Measurements from ENCODE around the gene KLF2.

KLF2 gene

GRCh38 chr19:16370641-16371391 is 46.2 kb downstream of the KLF2 start:
- Histone ChIP-seq H3K27ac (ENCODE audit: low read length) (no peak overlapping the region), H3K9me3 (ENCODE audit: control insufficient read depth, insufficient read depth, low read length) (no peaks in the 10 kb centered on the region), H3K36me3 (ENCODE audit: control insufficient read depth, insufficient read depth, low read length) (peaks cover 10% of the 10 kb centered on the region), H3K4me3 (ENCODE audit: low read length) (no peak overlapping the region), H3K4me1 (ENCODE audit: control insufficient read depth, insufficient read depth, low read length) (peaks cover 2% of the 10 kb centered on the region; the same call in 1 of the 2 replicates), H3K27me3 (ENCODE audit: control insufficient read depth, insufficient read depth, low read length) (no peaks in the 10 kb centered on the region)
- DNase-seq (ENCODE audit: low read depth, low spot score), result no peak
- WGBS (ENCODE audit: insufficient coverage, insufficient read length), result no CpG with 5 or more reads among the region's 15 CpGs

GRCh38 chr19:16371540-16371986 is 46.9 kb downstream of the KLF2 start:
- Histone ChIP-seq H3K36me3 (ENCODE audit: control insufficient read depth, insufficient read depth, low read length) (peaks cover 10% of the 10 kb centered on the region), H3K4me1 (ENCODE audit: control insufficient read depth, insufficient read depth, low read length) (peaks cover under 1% of the 10 kb centered on the region; the same call in 1 of the 2 replicates), H3K27ac (ENCODE audit: low read length) (no peak overlapping the region), H3K9me3 (ENCODE audit: control insufficient read depth, insufficient read depth, low read length) (no peaks in the 10 kb centered on the region), H3K27me3 (ENCODE audit: control insufficient read depth, insufficient read depth, low read length) (no peaks in the 10 kb centered on the region), H3K4me3 (ENCODE audit: low read length) (no peak overlapping the region)
- DNase-seq (ENCODE audit: low read depth, low spot score), result no peak
- WGBS (ENCODE audit: insufficient coverage, insufficient read length), result no CpG with 5 or more reads among the region's 18 CpGs

DNA sequence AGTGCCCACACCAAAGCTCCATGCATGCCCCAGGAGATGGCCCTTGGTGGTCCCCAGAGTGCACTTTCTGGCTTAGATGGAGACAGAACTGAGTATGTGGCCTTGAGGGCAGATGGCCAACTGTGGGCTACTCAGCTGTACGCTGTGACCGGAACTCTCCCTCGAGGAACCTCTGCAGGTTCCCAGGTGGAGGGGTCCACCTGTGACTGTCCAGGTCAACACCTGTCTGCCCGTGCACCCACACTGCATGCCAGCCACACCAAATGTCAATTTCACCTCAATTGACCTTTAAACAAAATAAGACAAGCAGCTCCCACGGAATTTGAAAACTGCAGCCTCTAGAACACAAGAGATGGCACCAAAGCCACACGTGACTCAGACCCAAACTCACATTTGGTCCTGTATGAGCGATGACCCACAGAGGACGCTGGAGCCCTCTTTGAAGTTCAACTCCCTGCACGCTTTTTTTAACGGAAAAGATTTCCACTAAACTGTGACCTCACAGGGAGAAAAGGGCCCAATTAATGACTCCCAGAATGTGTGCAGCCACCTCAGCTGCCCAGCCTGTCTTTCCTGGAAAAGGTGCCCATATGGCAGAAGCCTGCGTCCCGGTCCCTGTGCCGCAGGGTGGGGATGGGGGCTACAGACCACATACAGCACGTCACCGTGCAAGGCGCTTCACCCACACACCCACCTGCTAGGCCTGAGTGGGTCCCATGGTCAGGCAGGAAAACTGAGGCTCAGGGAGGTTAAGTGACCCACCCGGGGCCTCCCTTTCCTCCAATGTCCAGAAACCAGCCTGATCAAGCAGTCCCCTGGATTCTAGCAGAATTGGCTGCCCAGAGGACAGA is 47.7 kb downstream of the KLF2 start:
- peaks cover 10% of the 10 kb centered on the region for H3K36me3 ChIP-seq (ENCODE audit: control insufficient read depth, insufficient read depth, low read length)
- WGBS (ENCODE audit: insufficient coverage, insufficient read length), result no CpG with 5 or more reads among the region's 17 CpGs
- H3K4me3 ChIP-seq (ENCODE audit: low read length), result no peak overlapping the region
- no peaks in the 10 kb centered on the region for H3K4me1 ChIP-seq (ENCODE audit: control insufficient read depth, insufficient read depth, low read length)
- no peak overlapping the region for H3K27ac ChIP-seq (ENCODE audit: low read length)
- no peak for DNase-seq (ENCODE audit: low read depth, low spot score)
- H3K9me3 ChIP-seq (ENCODE audit: control insufficient read depth, insufficient read depth, low read length), result no peaks in the 10 kb centered on the region
- H3K27me3 ChIP-seq (ENCODE audit: control insufficient read depth, insufficient read depth, low read length), result no peaks in the 10 kb centered on the region

DNA sequence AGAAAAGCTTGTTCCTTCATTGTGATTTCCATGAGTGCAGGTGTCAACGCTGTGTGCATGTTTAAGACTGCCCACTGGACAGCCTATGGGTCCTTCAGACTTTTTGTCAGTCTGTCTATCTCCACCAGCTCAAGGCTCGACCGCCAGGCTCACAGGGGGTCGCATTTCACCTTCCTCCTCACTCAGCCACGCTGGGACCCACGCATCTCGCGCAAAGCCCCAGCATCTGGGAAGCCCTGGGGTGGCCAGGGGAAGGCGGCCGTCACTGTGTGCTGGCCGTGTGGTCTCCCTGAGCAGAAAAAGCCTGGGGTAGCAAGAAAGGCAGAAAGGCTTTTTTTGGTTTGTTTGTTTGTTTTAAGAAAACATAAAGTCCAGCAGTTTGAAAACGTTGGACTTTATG is 48.5 kb downstream of the KLF2 start:
- Histone ChIP-seq H3K36me3 (ENCODE audit: control insufficient read depth, insufficient read depth, low read length) (peaks cover 13% of the 10 kb centered on the region), H3K27ac (ENCODE audit: low read length) (no peak overlapping the region), H3K4me3 (ENCODE audit: low read length) (no peak overlapping the region), H3K27me3 (ENCODE audit: control insufficient read depth, insufficient read depth, low read length) (no peaks in the 10 kb centered on the region), H3K9me3 (ENCODE audit: control insufficient read depth, insufficient read depth, low read length) (no peaks in the 10 kb centered on the region), H3K4me1 (ENCODE audit: control insufficient read depth, insufficient read depth, low read length) (no peaks in the 10 kb centered on the region)
- no CpG with 5 or more reads among the region's 12 CpGs for WGBS (ENCODE audit: insufficient coverage, insufficient read length)
- DNase-seq (ENCODE audit: low read depth, low spot score), result no peak

DNA sequence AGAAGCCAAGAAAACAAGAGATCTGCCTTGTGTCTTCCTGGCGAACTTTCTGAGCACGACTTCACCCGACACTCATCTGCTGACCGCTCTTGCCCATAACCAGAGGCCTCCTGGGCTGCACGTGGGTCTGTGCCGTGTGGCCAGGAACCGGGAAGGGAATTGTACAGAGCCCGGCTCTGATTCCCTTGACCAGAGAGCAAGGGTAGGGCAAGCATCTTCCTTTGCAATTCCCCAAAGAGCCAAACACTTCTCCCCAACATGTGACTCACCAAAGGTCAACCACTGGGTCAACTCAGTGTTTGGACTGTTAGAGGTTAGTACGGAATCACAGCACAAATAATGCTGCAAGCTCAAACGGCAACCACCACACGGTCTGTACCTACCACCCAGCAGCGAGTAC is 48.9 kb downstream of the KLF2 start:
- Histone ChIP-seq H3K4me3 (ENCODE audit: low read length) (no peak overlapping the region), H3K36me3 (ENCODE audit: control insufficient read depth, insufficient read depth, low read length) (peaks cover 13% of the 10 kb centered on the region), H3K4me1 (ENCODE audit: control insufficient read depth, insufficient read depth, low read length) (no peaks in the 10 kb centered on the region), H3K9me3 (ENCODE audit: control insufficient read depth, insufficient read depth, low read length) (no peaks in the 10 kb centered on the region), H3K27me3 (ENCODE audit: control insufficient read depth, insufficient read depth, low read length) (no peaks in the 10 kb centered on the region), H3K27ac (ENCODE audit: low read length) (no peak overlapping the region)
- WGBS (ENCODE audit: insufficient coverage, insufficient read length), result no CpG with 5 or more reads among the region's 12 CpGs
- no peak for DNase-seq (ENCODE audit: low read depth, low spot score)

GRCh38 chr19:16373989-16374388 is 49.4 kb downstream of the KLF2 start:
- H3K9me3 ChIP-seq (ENCODE audit: control insufficient read depth, insufficient read depth, low read length), result no peaks in the 10 kb centered on the region
- no peak for DNase-seq (ENCODE audit: low read depth, low spot score)
- H3K27ac ChIP-seq (ENCODE audit: low read length), result no peak overlapping the region
- H3K4me1 ChIP-seq (ENCODE audit: control insufficient read depth, insufficient read depth, low read length), result no peaks in the 10 kb centered on the region
- no peaks in the 10 kb centered on the region for H3K27me3 ChIP-seq (ENCODE audit: control insufficient read depth, insufficient read depth, low read length)
- no CpG with 5 or more reads among the region's 8 CpGs for whole genome bisulfite sequencing (ENCODE audit: insufficient coverage, insufficient read length)
- H3K4me3 ChIP-seq (ENCODE audit: low read length), result no peak overlapping the region
- peaks cover 13% of the 10 kb centered on the region for H3K36me3 ChIP-seq (ENCODE audit: control insufficient read depth, insufficient read depth, low read length)

DNA sequence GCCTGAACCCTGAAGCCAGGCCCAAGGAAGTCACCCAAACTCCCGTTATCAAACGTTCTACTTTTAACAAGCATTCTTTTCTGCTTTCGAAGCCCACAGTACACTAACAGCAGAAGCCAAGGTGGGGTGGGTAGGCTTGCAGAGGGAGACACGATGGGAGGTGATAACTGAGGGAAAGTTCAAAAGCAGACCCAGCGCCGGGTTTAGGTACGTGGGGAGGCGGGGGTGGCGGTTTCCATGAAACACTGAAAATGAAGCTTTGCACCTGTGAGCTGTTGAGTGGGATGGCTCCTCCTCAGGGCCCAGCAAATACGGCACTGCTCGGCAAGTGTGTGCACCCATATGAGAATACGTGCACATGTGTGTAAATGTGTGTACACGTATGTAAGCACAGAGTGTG is 49.8 kb downstream of the KLF2 start:
- H3K27ac ChIP-seq (ENCODE audit: low read length), result no peak overlapping the region
- H3K4me1 ChIP-seq (ENCODE audit: control insufficient read depth, insufficient read depth, low read length), result no peaks in the 10 kb centered on the region
- WGBS (ENCODE audit: insufficient coverage, insufficient read length), result no CpG with 5 or more reads among the region's 13 CpGs

DNA sequence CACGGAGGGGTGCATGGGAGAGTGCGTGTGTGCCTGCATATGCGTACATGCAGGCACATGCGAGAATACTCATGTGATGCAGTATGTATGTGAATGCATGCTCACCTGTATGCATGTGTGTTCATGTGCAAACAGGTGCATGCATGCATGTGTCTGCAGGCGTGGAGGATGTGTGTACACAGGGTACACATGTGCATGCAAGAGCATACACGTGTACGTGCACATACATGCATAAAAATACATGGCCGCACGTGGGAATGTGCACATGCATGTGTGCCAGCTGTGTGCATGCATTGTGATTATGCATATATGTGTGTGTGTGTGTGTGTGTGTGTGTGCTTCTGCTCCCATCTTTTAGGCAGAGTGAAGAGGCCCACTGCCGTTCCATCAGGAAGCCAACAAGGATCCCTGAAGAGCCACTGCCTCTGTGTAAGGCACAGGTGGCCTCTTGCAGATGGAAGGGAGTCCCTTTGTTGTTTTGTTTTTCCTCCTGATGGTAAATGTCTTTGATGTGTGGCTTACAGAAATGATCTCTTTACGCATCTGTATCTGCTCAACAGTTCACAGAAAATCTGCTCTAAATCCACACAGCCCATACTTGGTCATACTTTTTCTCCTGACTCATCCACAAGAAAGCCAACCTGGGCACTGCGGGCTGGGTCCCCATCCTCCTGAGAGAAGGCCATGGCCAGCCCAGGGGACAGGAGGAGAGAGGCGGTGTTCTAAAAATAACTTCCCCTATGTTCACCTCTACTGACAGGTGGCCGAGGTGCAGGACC is 50.7 kb downstream of the KLF2 start:
- peaks cover 13% of the 10 kb centered on the region for H3K36me3 ChIP-seq (ENCODE audit: control insufficient read depth, insufficient read depth, low read length)

More for the DNA sequence above, 49.8 kb downstream of the KLF2 start:
- Histone ChIP-seq H3K4me3 (ENCODE audit: low read length) (no peak overlapping the region), H3K9me3 (ENCODE audit: control insufficient read depth, insufficient read depth, low read length) (no peaks in the 10 kb centered on the region), H3K27me3 (ENCODE audit: control insufficient read depth, insufficient read depth, low read length) (no peaks in the 10 kb centered on the region), H3K36me3 (ENCODE audit: control insufficient read depth, insufficient read depth, low read length) (peaks cover 13% of the 10 kb centered on the region)
- DNase-seq (ENCODE audit: low read depth, low spot score), result no peak

GRCh38 chr19:16375936-16376185 is 51.2 kb downstream of the KLF2 start:
- DNase-seq (ENCODE audit: low read depth, low spot score), result no peak
- Histone ChIP-seq H3K9me3 (ENCODE audit: control insufficient read depth, insufficient read depth, low read length) (no peaks in the 10 kb centered on the region), H3K4me1 (ENCODE audit: control insufficient read depth, insufficient read depth, low read length) (no peaks in the 10 kb centered on the region), H3K4me3 (ENCODE audit: low read length) (no peak overlapping the region), H3K27ac (ENCODE audit: low read length) (no peak overlapping the region), H3K27me3 (ENCODE audit: control insufficient read depth, insufficient read depth, low read length) (no peaks in the 10 kb centered on the region), H3K36me3 (ENCODE audit: control insufficient read depth, insufficient read depth, low read length) (peaks cover 13% of the 10 kb centered on the region)
- no CpG with 5 or more reads among the region's 7 CpGs for WGBS (ENCODE audit: insufficient coverage, insufficient read length)

More for the DNA sequence above, 50.7 kb downstream of the KLF2 start:
- Histone ChIP-seq H3K4me3 (ENCODE audit: low read length) (no peak overlapping the region), H3K4me1 (ENCODE audit: control insufficient read depth, insufficient read depth, low read length) (no peaks in the 10 kb centered on the region), H3K9me3 (ENCODE audit: control insufficient read depth, insufficient read depth, low read length) (no peaks in the 10 kb centered on the region), H3K27ac (ENCODE audit: low read length) (no peak overlapping the region), H3K27me3 (ENCODE audit: control insufficient read depth, insufficient read depth, low read length) (no peaks in the 10 kb centered on the region)
- no CpG with 5 or more reads among the region's 14 CpGs for WGBS (ENCODE audit: insufficient coverage, insufficient read length)
- no peak for DNase-seq (ENCODE audit: low read depth, low spot score)

DNA sequence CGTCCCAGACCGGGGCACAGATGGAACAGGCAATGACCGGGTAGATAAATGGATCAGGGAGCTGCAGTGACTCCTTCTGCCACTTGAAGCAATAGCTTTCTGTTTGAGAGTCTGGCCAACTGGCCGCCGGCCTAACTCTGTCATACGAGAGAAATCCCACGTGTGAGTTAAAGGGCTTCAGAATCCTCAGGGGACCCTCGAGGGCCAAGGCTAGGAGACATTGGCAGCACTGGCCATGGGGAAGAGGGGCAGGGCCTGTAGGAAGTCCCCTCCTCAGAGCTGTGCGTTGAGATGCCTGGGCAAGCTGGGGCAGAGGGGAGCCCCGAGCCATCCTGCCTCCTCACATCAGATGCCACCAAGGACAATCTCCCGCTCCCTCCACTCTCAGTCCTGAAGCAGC is 51.6 kb downstream of the KLF2 start:
- Histone ChIP-seq H3K36me3 (ENCODE audit: control insufficient read depth, insufficient read depth, low read length) (peaks cover 13% of the 10 kb centered on the region), H3K4me1 (ENCODE audit: control insufficient read depth, insufficient read depth, low read length) (no peaks in the 10 kb centered on the region), H3K9me3 (ENCODE audit: control insufficient read depth, insufficient read depth, low read length) (no peaks in the 10 kb centered on the region), H3K27me3 (ENCODE audit: control insufficient read depth, insufficient read depth, low read length) (no peaks in the 10 kb centered on the region), H3K27ac (ENCODE audit: low read length) (no peak overlapping the region), H3K4me3 (ENCODE audit: low read length) (no peak overlapping the region)
- no CpG with 5 or more reads among the region's 11 CpGs for WGBS (ENCODE audit: insufficient coverage, insufficient read length)
- DNase-seq (ENCODE audit: low read depth, low spot score), result no peak
